Trophoblast cell (in vitro differentiated cells and primary cell): ENCODE data around the gene PMP22.

Experiments
- DNase-seq, 2 donors: peaks; one replicate each; pipeline ENCODE4 v3.0.0-alpha.2; 2016
- H2AFZ ChIP-seq: 2 replicates; pipeline ENCODE4 v1.6.1; 2013; ENCODE audit warnings: low read length, moderate library complexity, mild to moderate bottlenecking; ENCODE audit not compliant: insufficient read depth, poor library complexity
- H2AK5ac ChIP-seq: 2 replicates; pipeline ENCODE4 v1.6.1; 2013; ENCODE audit warnings: mild to moderate bottlenecking, low read length
- H2BK120ac ChIP-seq: 2 replicates; pipeline ENCODE4 v1.6.1; 2013; ENCODE audit warnings: low read length, mild to moderate bottlenecking, moderate library complexity; ENCODE audit not compliant: insufficient read depth, poor library complexity
- H2BK12ac ChIP-seq: 2 replicates; pipeline ENCODE4 v1.6.1; 2013; ENCODE audit warnings: mild to moderate bottlenecking, low read length, moderate library complexity
- H2BK5ac ChIP-seq: 2 replicates; pipeline ENCODE4 v1.6.1; 2013; ENCODE audit warnings: low read length, low read depth, moderate library complexity, mild to moderate bottlenecking; ENCODE audit not compliant: poor library complexity
- H3K14ac ChIP-seq: 2 replicates; pipeline ENCODE4 v1.6.1; 2013; ENCODE audit warnings: mild to moderate bottlenecking, low read length
- H3K18ac ChIP-seq: 2 replicates; pipeline ENCODE4 v1.6.1; 2013; ENCODE audit warnings: mild to moderate bottlenecking, low read length
- H3K23ac ChIP-seq: 2 replicates; pipeline ENCODE4 v1.6.1; 2013; ENCODE audit warnings: low read length
- H3K27ac ChIP-seq: 2 replicates; pipeline ENCODE4 v1.5.1; 2013; ENCODE audit warnings: low read depth, mild to moderate bottlenecking, inconsistent platforms, low read length, moderate library complexity
- H3K27me3 ChIP-seq: 2 replicates; pipeline ENCODE4 v1.6.1; 2013; ENCODE audit warnings: inconsistent platforms, mild to moderate bottlenecking, low read length, moderate library complexity; ENCODE audit not compliant: insufficient read depth
- H3K36me3 ChIP-seq, 2 experiments: 1 replicate in 1 of 2; 2 replicates in 1 of 2; pipeline ENCODE4 v1.6.1; 2013; ENCODE audit warnings: low read length in 2 of 2, mild to moderate bottlenecking in 2 of 2, moderate library complexity in 1 of 2; ENCODE audit not compliant: insufficient read depth in 2 of 2, control insufficient read depth in 1 of 2
- H3K4ac ChIP-seq: 2 replicates; pipeline ENCODE4 v1.6.1; 2013; ENCODE audit warnings: low read depth, mild to moderate bottlenecking, low read length, moderate library complexity
- H3K4me1 ChIP-seq, 2 experiments: 1 replicate in 1 of 2; 2 replicates in 1 of 2; pipeline ENCODE4 v1.6.1; 2013; ENCODE audit warnings: low read length in 2 of 2, mild to moderate bottlenecking in 2 of 2, moderate library complexity in 1 of 2; ENCODE audit not compliant: insufficient read depth in 2 of 2, control insufficient read depth in 1 of 2
- H3K4me2 ChIP-seq: 2 replicates; pipeline ENCODE4 v1.6.1; 2013; ENCODE audit warnings: inconsistent platforms, mild to moderate bottlenecking, low read length, moderate library complexity
- H3K4me3 ChIP-seq: 2 replicates; pipeline ENCODE4 v1.5.1; 2013; ENCODE audit warnings: mild to moderate bottlenecking, low read depth, low read length, inconsistent platforms
- H3K79me1 ChIP-seq: one replicate; pipeline ENCODE4 v1.6.1; 2013; ENCODE audit warnings: low read length
- H3K79me2 ChIP-seq: 2 replicates; pipeline ENCODE4 v1.6.1; 2013; ENCODE audit warnings: low read length, mild to moderate bottlenecking; ENCODE audit not compliant: control insufficient read depth, insufficient read depth, poor library complexity
- H3K9ac ChIP-seq: 2 replicates; pipeline ENCODE4 v1.6.1; 2013; ENCODE audit warnings: mild to moderate bottlenecking, low read length
- H3K9me3 ChIP-seq: 2 replicates; pipeline ENCODE4 v1.6.1; 2013; ENCODE audit warnings: low read depth, mild to moderate bottlenecking, control low read depth, inconsistent platforms, low read length; ENCODE audit not compliant: insufficient read depth
- H4K12ac ChIP-seq: 2 replicates; pipeline ENCODE4 v1.6.1; 2013; ENCODE audit warnings: low read depth, mild to moderate bottlenecking, low read length, moderate library complexity
- H4K8ac ChIP-seq: 2 replicates; pipeline ENCODE4 v1.6.1; 2013; ENCODE audit warnings: low read depth, mild to moderate bottlenecking, low read length, moderate library complexity
- H4K91ac ChIP-seq: one replicate; pipeline ENCODE4 v1.6.1; 2013; ENCODE audit warnings: low read depth, mild to moderate bottlenecking, low read length, moderate library complexity
- WGBS: extraction: QIAGEN DNeasy Blood & Tissue Kit; methylation state at CpG from one replicate; pipeline ENCODE4 v1.1.7; 2013; ENCODE audit warnings: missing lambda C conversion rate; ENCODE audit not compliant: insufficient read length, insufficient coverage; ENCODE audit errors: extremely low coverage; 5-methylcytosine and 5-hydroxymethylcytosine counted together

PMP22 gene

DNA sequence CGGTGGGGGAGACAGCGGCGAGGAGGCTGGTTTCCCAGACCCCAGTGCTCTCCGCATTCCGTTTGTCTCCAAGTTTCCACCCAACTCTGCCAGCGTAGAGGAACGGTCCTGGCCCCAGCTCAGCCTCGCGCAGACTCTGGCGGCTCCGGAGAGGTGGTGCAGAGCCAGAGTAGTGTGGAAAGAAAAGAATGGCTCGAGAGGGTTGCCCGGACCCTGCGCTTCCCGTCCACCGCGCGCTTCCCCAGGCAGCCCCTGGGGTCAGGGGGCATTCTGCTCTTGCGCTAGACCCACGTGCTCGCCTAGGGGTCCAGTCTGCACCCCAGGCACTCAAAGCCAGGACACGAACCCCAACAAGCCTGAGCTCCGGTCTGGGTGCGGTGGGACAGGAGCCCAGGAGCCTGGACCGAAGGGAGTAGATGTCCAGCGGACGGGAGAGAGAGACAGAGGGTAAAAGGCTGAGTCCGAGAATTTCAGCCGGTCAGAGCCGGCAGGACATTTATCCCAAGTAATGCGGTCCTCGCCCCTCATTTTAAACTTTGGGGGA is 3.8 kb downstream of the PMP22 start:
- Histone ChIP-seq H3K4me3 (peak overlapping the region; percentile 73), H2BK120ac (no peak overlapping the region), H3K9me3 (no peaks in the 10 kb centered on the region), H3K36me3 (peaks cover 9 to 13% of the 10 kb centered on the region in 2 experiments), H3K79me1 (peaks cover 17% of the 10 kb centered on the region), H3K4me1 (peaks cover 4 to 18% of the 10 kb centered on the region in 2 experiments), H3K9ac (peak overlapping the region; percentile 74), H2AK5ac (no peak overlapping the region), H4K12ac (no peak overlapping the region), H3K14ac (peak overlapping the region; percentile 17), H3K23ac (no peak overlapping the region), H2BK12ac (peak overlapping the region; percentile 7), H3K27ac (peak overlapping the region; percentile 50), H2BK5ac (peak overlapping the region; percentile 37), H2AFZ (peak overlapping the region; percentile 7), H3K27me3 (no peaks in the 10 kb centered on the region), H3K4ac (no peak overlapping the region), H3K18ac (peak overlapping the region; percentile 34), H4K8ac (peak overlapping the region; percentile 10), H3K79me2 (peaks cover 7% of the 10 kb centered on the region), H3K4me2 (peak overlapping the region; percentile 94), H4K91ac (no peak overlapping the region)
- WGBS: no CpG with 5 or more reads among the region's 32 CpGs
- DNase-seq: peak in 1 of 2 donors; percentile 61

GRCh38 chr17:15260376-15261257 is 4.5 kb downstream of the PMP22 start:
- Histone ChIP-seq H2BK12ac (peak overlapping the region; percentile 39), H2AK5ac (no peak overlapping the region), H3K23ac (no peak overlapping the region), H3K14ac (peak overlapping the region; percentile 47), H3K36me3 (peaks cover 9 to 13% of the 10 kb centered on the region in 2 experiments), H4K91ac (peak overlapping the region; percentile 50), H3K79me1 (peaks cover 17% of the 10 kb centered on the region), H2BK120ac (peak overlapping the region; percentile 4), H2BK5ac (peak overlapping the region; percentile 37), H3K4ac (peak overlapping the region; percentile 50), H3K9ac (peak overlapping the region; percentile 90), H3K18ac (peak overlapping the region; percentile 43), H2AFZ (peak overlapping the region; percentile 24), H3K27me3 (no peaks in the 10 kb centered on the region), H4K12ac (peak overlapping the region; percentile 46), H4K8ac (peak overlapping the region; percentile 23), H3K9me3 (no peaks in the 10 kb centered on the region), H3K4me1 (peaks cover 4 to 18% of the 10 kb centered on the region in 2 experiments), H3K4me2 (peak overlapping the region; percentile 94), H3K79me2 (peaks cover 7% of the 10 kb centered on the region), H3K27ac (peak overlapping the region; percentile 67), H3K4me3 (peak overlapping the region; percentile 90)
- DNase-seq: peak; percentile 73 to 91
- no CpG with 5 or more reads among the region's 67 CpGs for WGBS

DNA sequence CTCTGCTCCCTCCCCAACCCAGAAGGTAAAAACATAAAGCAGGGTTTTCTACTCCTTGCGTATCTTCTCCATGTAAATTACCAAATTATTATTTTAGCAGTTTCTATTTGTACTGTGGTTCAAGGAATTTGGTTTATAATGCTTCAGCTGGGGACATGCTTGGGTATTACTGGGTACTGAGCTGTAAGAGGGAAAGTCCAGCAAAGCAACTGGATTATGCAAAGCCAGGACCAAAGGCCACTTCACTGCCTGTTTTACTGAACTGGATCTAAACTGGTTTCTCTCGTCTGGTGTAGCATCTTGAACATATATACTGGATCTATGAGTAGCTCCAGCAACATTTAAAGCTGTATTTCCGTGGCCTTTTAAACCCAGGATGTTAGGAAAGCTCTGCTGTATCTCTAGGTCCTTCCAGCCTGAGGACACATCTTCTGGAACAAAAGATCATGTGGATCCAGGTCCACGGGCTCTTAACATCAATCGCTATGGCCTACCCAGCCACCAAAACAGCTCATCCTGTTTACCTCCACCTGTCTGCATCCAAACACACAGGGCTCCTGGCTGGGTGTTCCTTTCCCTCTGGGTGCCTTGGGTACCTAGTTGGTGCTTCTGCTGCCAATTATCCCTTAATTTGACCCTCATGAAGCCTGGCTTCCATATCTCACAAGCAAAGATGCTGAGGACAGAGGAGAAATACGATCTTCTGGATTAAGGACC is 7.2 kb downstream of the PMP22 start:
- Histone ChIP-seq H4K91ac (no peak overlapping the region), H3K27ac (no peak overlapping the region), H3K4ac (no peak overlapping the region), H3K9me3 (no peaks in the 10 kb centered on the region), H2AFZ (no peak overlapping the region), H3K14ac (no peak overlapping the region), H3K18ac (no peak overlapping the region), H3K27me3 (no peaks in the 10 kb centered on the region), H2BK120ac (no peak overlapping the region), H4K8ac (no peak overlapping the region), H2BK12ac (no peak overlapping the region), H4K12ac (no peak overlapping the region), H3K36me3 (peaks cover 12 to 22% of the 10 kb centered on the region in 2 experiments), H3K9ac (no peak overlapping the region), H3K4me1 (peaks cover 1 to 13% of the 10 kb centered on the region in 2 experiments), H3K79me1 (peaks cover 13% of the 10 kb centered on the region), H3K4me2 (no peak overlapping the region), H2AK5ac (no peak overlapping the region), H2BK5ac (no peak overlapping the region), H3K79me2 (peaks cover 7% of the 10 kb centered on the region), H3K23ac (no peak overlapping the region), H3K4me3 (no peak overlapping the region)
- DNase-seq: no peak
- whole genome bisulfite sequencing: no CpG with 5 or more reads among the region's 6 CpGs

DNA sequence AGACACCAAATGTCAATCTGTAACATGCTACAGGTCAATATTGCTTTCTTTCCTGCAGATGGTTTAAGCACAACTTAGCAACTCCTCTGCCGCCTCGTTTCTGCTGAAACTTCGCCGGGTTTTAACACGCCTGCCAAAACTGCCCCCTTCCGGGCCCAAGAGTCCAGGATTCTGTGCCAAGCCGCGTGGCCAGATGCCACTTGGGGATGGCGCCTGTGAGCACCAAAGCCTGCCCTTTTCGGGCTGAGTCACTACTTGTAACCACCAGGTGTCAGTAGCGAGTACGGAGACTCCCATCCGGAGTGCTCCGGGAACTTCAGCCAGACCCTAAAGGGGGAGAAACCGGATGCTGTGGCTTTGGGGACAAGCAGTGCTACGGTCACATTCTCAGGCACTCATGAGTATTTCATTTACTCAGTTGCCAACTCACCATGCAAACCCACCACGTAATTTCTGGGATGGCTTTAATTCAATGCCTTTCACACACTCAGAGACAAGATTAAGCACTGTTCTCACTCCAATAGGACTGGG is 7.8 kb downstream of the PMP22 start:
- no CpG with 5 or more reads among the region's 17 CpGs for WGBS
- Histone ChIP-seq H2BK120ac (no peak overlapping the region), H3K23ac (no peak overlapping the region), H3K36me3 (peaks cover 12 to 25% of the 10 kb centered on the region in 2 experiments), H4K8ac (no peak overlapping the region), H3K4ac (no peak overlapping the region), H2BK12ac (no peak overlapping the region), H3K79me2 (peaks cover 7% of the 10 kb centered on the region), H3K4me3 (no peak overlapping the region), H3K14ac (no peak overlapping the region), H2AK5ac (no peak overlapping the region), H3K79me1 (peaks cover 11% of the 10 kb centered on the region), H4K12ac (no peak overlapping the region), H3K18ac (no peak overlapping the region), H2AFZ (no peak overlapping the region), H3K4me1 (peaks cover 0 to 10% of the 10 kb centered on the region in 2 experiments), H2BK5ac (no peak overlapping the region), H3K27ac (no peak overlapping the region), H3K9me3 (no peaks in the 10 kb centered on the region), H3K9ac (no peak overlapping the region), H4K91ac (no peak overlapping the region), H3K4me2 (peak overlapping the region; percentile 18), H3K27me3 (no peaks in the 10 kb centered on the region)
- peak; percentile 57 to 85 for DNase-seq
